Fibroblast of skin of back (primary cell): ENCODE results near the gene NRG2.

Experiments used
- DNase-seq: peaks from one replicate; pipeline ENCODE4 v3.0.0-alpha.2; 2013

Gene NRG2

GRCh38 chr5:140007311-140007710 lies 35.8 kb downstream of the NRG2 start:
- no peak for DNase-seq

GRCh38 chr5:140005145-140005591 lies 37.9 kb downstream of the NRG2 start:
- no peak for DNase-seq

- DNase-seq = no peak
Measured at GRCh38 chr5:140004174-140004573, 38.9 kb downstream of the NRG2 start.

GRCh38 chr5:140003519-140003918 lies 39.6 kb downstream of the NRG2 start:
- no peak for DNase-seq

- DNase-seq = no peak
Measured at GRCh38 chr5:140000332-140000731, 42.8 kb downstream of the NRG2 start.

GRCh38 chr5:139998837-139999236 lies 44.3 kb downstream of the NRG2 start:
- no peak for DNase-seq

GRCh38 chr5:139997276-139997675 lies 45.8 kb downstream of the NRG2 start:
- DNase-seq = no peak

- no peak for DNase-seq
Measured at GRCh38 chr5:139995929-139996328, 47.2 kb downstream of the NRG2 start.

- DNase-seq = no peak
Measured at GRCh38 chr5:139994234-139994633, 48.9 kb downstream of the NRG2 start.

- peak; percentile 95 for DNase-seq
Measured at GRCh38 chr5:139985733-139986132, 57.4 kb downstream of the NRG2 start.

- DNase-seq = no peak
Measured at GRCh38 chr5:139985290-139985689, 57.8 kb downstream of the NRG2 start.

- no peak for DNase-seq
Measured at GRCh38 chr5:139984816-139985215, 58.3 kb downstream of the NRG2 start.

- DNase-seq = peak; percentile 30
Measured at GRCh38 chr5:139982975-139983240, 60.2 kb downstream of the NRG2 start.

GRCh38 chr5:139982157-139982974 lies 60.7 kb downstream of the NRG2 start:
- peak; percentile 24 for DNase-seq

- no peak for DNase-seq
Measured at GRCh38 chr5:139980765-139981164, 62.3 kb downstream of the NRG2 start.

GRCh38 chr5:139979943-139980342 lies 63.2 kb downstream of the NRG2 start:
- no peak for DNase-seq

GRCh38 chr5:139979518-139979917 lies 63.6 kb downstream of the NRG2 start:
- no peak for DNase-seq

GRCh38 chr5:139976703-139977102 lies 66.4 kb downstream of the NRG2 start:
- no peak for DNase-seq

- DNase-seq = no peak
Measured at GRCh38 chr5:139975942-139976341, 67.2 kb downstream of the NRG2 start.

GRCh38 chr5:139975306-139975705 lies 67.8 kb downstream of the NRG2 start:
- DNase-seq = no peak

GRCh38 chr5:139974661-139975060 lies 68.4 kb downstream of the NRG2 start:
- no peak for DNase-seq

- no peak for DNase-seq
Measured at GRCh38 chr5:139971202-139971725, 71.8 kb downstream of the NRG2 start.

GRCh38 chr5:139969318-139969717 lies 73.8 kb downstream of the NRG2 start:
- no peak for DNase-seq

GRCh38 chr5:139968547-139969261 lies 74.4 kb downstream of the NRG2 start:
- DNase-seq = peak; percentile 58
